ENCODE measurements around the gene MCHR1.
"Not testable (repeated sequence)": the region's sequence is repeated elsewhere in the genome, so short reads cannot be mapped to it uniquely, and the experiment has no call there.

MCHR1 gene

DNA sequence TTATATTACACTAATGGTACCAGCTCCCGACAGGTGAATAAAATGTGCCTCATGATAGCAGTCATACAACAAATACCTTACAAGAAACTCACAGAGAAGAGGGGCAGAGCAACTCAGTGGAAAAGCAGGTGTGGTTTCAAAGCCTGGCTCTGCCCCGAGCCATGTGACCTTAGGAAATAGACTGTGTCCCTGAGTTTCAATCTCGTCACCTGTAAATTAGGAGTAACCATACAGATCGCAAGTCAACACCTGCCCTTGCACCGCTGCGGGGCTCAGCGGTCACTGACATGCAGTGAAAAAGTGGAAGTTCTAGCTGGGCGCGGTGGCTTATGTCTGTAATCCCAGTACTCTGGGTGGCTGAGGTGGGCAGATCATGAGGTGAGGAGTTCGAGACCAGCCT, 30.9 kb upstream of the MCHR1 start:
- no peak for DNase-seq
- peaks cover 31% of the 10 kb centered on the region for H3K4me1 Mint-ChIP-seq (ENCODE audit: low read depth)
- H3K36me3 Mint-ChIP-seq (ENCODE audit: low read depth), result no peaks in the 10 kb centered on the region
- no peak overlapping the region for H3K4me3 Mint-ChIP-seq
- H3K27ac Mint-ChIP-seq, result no peak overlapping the region
- no peaks in the 10 kb centered on the region for H3K27me3 Mint-ChIP-seq
- no peaks in the 10 kb centered on the region for H3K9me3 Mint-ChIP-seq

DNA sequence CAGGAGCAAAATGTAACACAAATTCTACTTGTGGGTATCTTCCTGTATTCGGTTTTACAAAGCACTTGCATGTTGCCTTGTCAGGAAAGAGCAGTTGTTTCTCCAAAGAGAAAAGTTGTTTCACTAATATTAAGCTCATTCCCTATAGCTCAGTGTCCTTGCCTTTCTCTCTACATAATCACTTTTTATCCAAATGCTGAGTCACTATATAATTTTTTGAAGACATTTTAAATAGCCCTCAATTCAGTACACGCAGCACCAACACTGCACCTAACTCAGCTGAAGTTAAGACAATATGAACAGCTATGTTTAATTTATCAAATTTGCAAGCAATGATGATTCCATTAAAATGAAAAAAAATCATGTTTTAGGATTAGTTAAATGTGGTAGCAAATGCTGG, 28.2 kb upstream of the MCHR1 start:
- no peaks in the 10 kb centered on the region for H3K9me3 Mint-ChIP-seq
- peaks cover 28% of the 10 kb centered on the region for H3K4me1 Mint-ChIP-seq (ENCODE audit: low read depth)
- DNase-seq, result no peak
- peak overlapping the region; percentile 94 for H3K27ac Mint-ChIP-seq
- no peaks in the 10 kb centered on the region for H3K36me3 Mint-ChIP-seq (ENCODE audit: low read depth)
- H3K27me3 Mint-ChIP-seq, result no peaks in the 10 kb centered on the region
- H3K4me3 Mint-ChIP-seq, result no peak overlapping the region

DNA sequence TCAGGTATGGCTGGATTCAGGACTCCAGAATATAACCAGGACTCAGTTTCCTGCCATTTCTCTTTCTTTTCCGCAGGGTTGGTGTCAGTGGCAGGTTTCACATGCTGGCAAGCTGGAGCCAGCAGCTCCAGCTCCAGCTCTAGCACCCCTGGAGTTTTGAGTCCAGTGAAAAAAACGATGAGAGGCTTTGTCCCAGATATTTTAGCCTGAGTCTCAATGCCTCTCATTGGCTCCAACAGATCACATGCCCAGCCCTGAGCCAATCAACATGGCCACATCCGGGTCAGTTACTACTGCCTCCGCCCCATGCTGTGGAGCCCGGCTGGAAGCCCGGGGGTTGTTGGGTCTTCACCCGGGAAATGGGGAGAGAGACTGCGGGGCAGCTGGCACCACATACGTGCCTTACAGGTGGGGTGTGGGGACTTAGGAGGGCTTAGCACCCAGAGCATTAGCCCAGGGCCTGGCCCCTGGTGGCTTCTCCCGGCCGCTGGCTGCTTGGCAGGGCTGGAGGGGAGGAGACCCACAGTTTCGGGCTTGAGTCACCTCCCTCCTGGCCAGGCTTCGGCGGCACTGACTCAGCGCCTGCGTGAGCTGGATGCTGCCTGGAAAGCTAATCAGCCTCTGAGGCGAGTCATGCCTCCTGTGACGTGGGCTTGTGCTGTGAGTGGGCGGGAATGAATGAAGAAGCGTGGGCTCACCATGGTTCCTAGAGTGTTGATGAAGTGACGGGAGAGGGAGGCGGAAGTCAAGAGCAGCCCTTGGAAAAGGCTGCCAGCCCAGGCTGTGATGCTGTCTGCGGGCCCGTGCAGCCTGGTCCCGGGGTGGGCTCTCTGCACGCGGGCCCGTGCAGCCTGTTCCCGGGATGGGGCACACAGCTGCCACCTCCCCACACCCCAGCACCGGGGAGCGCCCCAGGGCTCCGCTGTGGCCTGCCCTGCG, 27.5 kb upstream of the MCHR1 start:
- peak overlapping the region; percentile 70 for H3K4me3 Mint-ChIP-seq
- no peaks in the 10 kb centered on the region for H3K27me3 Mint-ChIP-seq
- H3K27ac Mint-ChIP-seq, result peak overlapping the region; percentile 94
- H3K9me3 Mint-ChIP-seq, result no peaks in the 10 kb centered on the region
- H3K36me3 Mint-ChIP-seq (ENCODE audit: low read depth), result no peaks in the 10 kb centered on the region
- DNase-seq, result peak; percentile 86
- H3K4me1 Mint-ChIP-seq (ENCODE audit: low read depth), result peaks cover 24% of the 10 kb centered on the region

DNA sequence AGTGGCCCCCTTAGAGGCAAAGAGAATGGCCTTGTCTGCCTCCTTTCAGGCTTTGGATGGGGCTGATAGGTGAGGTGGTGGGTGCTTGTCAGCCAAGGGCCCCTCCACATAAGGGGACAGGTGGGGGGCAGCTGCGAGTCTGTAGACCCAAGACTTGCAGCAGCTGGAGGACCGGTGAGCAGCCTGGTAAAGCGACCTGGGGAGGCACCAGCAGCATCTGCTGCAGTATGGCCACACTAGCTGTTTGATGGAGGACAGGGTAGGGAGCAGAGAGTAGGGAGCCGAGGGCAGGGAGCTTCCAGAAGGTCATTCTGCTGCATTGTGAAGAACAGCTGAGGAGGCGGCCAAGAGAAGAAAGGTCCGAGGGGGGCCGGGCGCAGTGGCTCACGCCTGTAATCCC, 25.9 kb upstream of the MCHR1 start:
- DNase-seq, result no peak
- peaks cover 21% of the 10 kb centered on the region for H3K4me1 Mint-ChIP-seq (ENCODE audit: low read depth)
- no peaks in the 10 kb centered on the region for H3K9me3 Mint-ChIP-seq
- no peak overlapping the region for H3K4me3 Mint-ChIP-seq
- no peaks in the 10 kb centered on the region for H3K27me3 Mint-ChIP-seq
- H3K27ac Mint-ChIP-seq, result no peak overlapping the region
- no peaks in the 10 kb centered on the region for H3K36me3 Mint-ChIP-seq (ENCODE audit: low read depth)

DNA sequence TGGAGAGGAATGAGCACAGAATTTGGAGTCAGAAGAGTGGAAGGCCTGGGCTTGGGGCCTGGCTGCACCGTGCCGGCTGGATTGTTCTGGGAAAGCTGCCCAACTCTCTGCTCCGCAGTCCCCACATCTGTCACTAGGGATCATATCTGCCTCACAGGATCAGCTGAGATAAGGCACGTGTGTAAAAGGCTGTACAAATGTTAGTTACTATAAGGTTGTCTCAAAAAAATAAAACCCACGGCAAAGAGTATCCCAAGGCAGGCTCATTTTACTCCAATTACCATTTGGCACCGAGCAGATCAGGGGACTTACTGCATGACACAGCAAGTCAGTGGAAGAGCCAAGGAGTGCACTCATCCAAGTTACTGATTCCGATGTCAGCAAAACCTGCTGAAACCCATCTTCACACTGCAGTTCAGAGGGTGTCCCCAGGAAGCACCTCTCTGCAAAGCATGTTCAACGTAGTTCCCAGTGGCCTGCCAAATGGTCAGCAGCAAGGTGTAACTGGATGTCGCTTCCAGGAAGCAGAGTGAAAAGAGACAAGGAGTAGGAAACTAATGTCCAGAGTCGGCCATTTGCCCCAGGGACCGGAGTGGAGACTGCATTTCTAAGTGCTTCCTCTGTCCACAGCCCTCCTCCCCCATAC, 24.6 kb upstream of the MCHR1 start:
- H3K9me3 Mint-ChIP-seq, result no peaks in the 10 kb centered on the region
- H3K4me3 Mint-ChIP-seq, result no peak overlapping the region
- H3K4me1 Mint-ChIP-seq (ENCODE audit: low read depth), result peaks cover 21% of the 10 kb centered on the region
- no peak for DNase-seq
- H3K27me3 Mint-ChIP-seq, result no peaks in the 10 kb centered on the region
- H3K36me3 Mint-ChIP-seq (ENCODE audit: low read depth), result no peaks in the 10 kb centered on the region
- peak overlapping the region; percentile 11 for H3K27ac Mint-ChIP-seq

DNA sequence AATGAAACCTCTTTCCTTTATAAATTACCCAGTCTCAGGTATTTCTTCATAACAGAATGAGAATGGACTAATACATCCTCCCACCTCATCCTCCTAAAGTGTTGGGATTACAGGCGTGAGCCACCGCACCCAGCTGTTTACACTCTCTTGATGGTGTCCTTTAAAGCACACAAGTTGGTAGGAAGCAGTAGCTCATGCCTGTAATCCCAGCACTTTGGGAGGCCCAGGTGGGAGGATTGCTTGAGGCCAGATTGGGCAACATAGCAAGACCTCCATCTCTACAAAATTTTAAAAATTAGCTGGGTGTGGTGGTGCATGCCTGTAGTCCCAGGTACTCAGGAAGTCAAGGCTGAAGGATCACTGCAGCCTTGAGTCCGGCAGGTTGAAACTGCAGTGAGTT, 23.3 kb upstream of the MCHR1 start:
- not testable (repeated sequence) for DNase-seq; H3K9me3 Mint-ChIP-seq; H3K27ac Mint-ChIP-seq; H3K4me3 Mint-ChIP-seq; H3K36me3 Mint-ChIP-seq (ENCODE audit: low read depth); H3K27me3 Mint-ChIP-seq
- H3K4me1 Mint-ChIP-seq (ENCODE audit: low read depth), result peaks cover 19% of the 10 kb centered on the region

DNA sequence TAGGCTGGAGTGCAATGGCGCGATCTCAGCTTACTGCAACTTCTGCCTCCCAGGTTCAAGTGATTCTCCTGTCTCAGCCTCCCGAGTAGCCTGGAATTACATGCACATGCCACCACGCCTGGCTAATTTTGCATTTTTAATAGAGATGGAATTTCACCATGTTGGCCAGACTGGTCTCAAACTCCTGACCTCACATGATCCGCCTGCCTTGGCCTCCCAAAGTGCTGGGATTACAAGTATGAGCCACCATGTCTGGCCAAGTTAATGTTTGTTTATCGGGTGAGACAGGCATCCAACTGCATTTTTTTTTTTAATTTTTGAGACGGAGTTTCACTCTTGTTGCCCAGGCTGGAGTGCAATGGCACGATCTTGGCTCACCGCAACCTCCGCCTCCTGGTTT, 22.6 kb upstream of the MCHR1 start:
- H3K36me3 Mint-ChIP-seq (ENCODE audit: low read depth); H3K4me3 Mint-ChIP-seq; DNase-seq; H3K27ac Mint-ChIP-seq; H3K9me3 Mint-ChIP-seq; H3K27me3 Mint-ChIP-seq: not testable (repeated sequence)
- H3K4me1 Mint-ChIP-seq (ENCODE audit: low read depth), result peaks cover 12% of the 10 kb centered on the region

DNA sequence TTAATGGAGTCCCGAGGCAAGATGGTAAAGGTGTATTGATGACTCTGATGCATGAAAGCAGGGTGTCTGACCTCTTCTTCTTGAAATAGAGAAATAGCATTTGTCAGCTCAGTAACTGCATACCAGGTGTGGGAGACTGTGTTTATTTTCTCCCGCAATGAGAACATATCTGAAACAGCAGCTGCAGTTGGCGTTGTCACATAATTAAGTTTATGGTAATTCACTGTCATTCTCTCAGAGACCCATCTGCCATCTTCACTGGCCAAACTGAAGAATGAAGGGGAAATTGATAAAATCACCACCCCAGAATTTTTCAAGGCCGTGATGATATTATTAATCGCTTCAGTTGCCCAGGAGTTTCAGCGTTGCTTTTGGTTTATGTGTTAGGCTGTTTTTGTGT, 20.1 kb upstream of the MCHR1 start:
- DNase-seq, result no peak
- H3K4me3 Mint-ChIP-seq, result no peak overlapping the region
- no peaks in the 10 kb centered on the region for H3K4me1 Mint-ChIP-seq (ENCODE audit: low read depth)
- H3K36me3 Mint-ChIP-seq (ENCODE audit: low read depth), result no peaks in the 10 kb centered on the region
- no peaks in the 10 kb centered on the region for H3K27me3 Mint-ChIP-seq
- no peak overlapping the region for H3K27ac Mint-ChIP-seq
- no peaks in the 10 kb centered on the region for H3K9me3 Mint-ChIP-seq

DNA sequence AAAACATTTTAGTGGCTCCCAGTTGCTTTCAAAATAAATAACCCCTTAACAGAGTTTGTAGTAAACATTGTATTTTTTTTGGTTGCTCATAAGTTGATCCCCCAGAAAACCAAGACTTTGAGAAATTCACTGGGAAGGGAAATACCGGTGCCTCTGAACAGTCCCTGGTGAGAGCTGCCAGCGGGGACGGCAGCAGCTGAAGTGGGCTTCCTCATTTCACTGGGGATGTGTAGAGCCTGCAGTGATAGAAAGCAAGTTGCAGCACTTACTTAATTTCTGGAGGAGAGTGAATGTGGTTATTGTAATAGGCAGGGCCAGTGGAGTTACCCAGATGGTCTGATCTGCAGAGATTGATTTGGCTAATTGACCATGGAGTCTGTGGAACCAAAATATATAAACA, 18.6 kb upstream of the MCHR1 start:
- no peak for DNase-seq
- no peaks in the 10 kb centered on the region for H3K4me1 Mint-ChIP-seq (ENCODE audit: low read depth)
- H3K9me3 Mint-ChIP-seq, result no peaks in the 10 kb centered on the region
- H3K4me3 Mint-ChIP-seq, result no peak overlapping the region
- H3K36me3 Mint-ChIP-seq (ENCODE audit: low read depth), result no peaks in the 10 kb centered on the region
- no peak overlapping the region for H3K27ac Mint-ChIP-seq
- no peaks in the 10 kb centered on the region for H3K27me3 Mint-ChIP-seq

DNA sequence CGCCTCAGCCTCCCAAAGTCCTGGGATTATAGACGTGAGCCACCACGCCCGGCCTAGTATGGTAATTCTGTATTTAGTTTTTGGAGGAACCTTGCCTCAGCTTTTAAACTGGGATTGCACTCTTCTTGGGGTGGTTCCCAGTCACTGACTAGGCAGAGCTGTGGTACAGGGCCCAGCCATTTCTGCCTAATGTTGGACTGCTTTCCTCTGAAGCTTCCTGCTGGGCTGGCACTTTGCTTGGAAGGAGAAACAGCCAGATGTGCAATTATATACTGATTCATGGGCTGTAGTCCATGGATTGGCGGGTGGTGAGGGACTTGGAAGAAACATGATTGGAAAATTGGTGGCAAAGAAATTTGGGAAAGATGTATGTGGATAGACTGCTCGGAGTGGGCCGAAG, 17.6 kb upstream of the MCHR1 start:
- H3K4me1 Mint-ChIP-seq (ENCODE audit: low read depth), result no peaks in the 10 kb centered on the region
- no peak for DNase-seq
- H3K9me3 Mint-ChIP-seq, result no peaks in the 10 kb centered on the region
- no peaks in the 10 kb centered on the region for H3K36me3 Mint-ChIP-seq (ENCODE audit: low read depth)
- no peaks in the 10 kb centered on the region for H3K27me3 Mint-ChIP-seq
- H3K27ac Mint-ChIP-seq, result no peak overlapping the region
- H3K4me3 Mint-ChIP-seq, result no peak overlapping the region

DNA sequence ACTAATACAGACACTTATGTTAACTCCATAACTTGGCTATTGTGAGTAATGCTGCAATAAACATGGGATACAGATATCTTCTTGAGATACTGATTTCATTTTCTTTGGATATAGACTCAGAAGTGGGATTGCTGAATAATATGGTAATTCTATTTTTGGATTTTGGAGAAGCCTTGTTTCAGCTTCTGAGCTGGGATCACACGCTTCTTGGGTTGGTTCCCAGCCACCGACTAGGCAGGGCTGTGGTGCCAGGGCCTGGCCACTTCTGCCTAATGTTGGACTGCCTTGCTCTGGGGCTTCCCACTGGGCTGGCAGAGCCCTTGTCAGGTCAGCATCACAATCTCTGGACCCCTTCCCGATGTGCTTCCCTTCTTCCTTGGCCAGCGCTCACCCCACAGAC, 14.0 kb upstream of the MCHR1 start:
- Mint-ChIP-seq H3K27me3 (no peaks in the 10 kb centered on the region), H3K9me3 (no peaks in the 10 kb centered on the region), H3K4me3 (no peak overlapping the region), H3K27ac (no peak overlapping the region), H3K4me1 (ENCODE audit: low read depth) (peaks cover 21% of the 10 kb centered on the region), H3K36me3 (ENCODE audit: low read depth) (no peaks in the 10 kb centered on the region)
- DNase-seq, result no peak

DNA sequence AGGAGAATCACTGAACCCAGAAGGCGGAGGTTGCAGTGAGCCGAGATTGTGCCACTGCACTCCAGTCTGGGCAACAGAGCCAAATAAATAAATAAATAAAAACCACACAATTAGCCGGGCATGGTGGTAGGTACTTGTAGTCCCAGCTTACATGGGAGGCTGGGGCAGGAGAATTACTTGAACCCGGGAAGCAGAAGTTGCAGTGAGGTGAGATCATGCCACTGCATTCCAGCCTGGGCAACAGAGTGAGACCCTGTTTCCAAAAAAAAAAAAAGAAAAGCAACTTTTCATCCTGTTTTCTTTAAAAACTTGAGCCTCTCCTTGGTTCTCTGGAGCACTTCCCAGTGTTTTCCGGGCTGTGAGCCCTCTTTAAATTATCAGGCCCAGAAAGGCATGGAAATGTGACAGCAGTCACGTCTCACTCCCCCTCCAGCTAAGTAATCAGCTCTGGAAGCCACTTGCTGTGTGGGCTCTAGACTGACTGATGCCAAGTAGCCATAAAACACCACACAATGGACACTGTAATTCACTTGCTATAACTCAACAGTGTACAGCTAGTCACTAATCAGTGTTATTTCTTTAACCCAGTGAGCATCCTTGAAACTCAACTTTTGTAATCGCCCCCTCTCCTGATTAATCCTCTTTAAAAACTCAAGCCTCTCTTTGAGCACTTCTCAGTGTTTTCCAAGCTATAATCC, 13.0 kb upstream of the MCHR1 start:
- Mint-ChIP-seq H3K27ac (no peak overlapping the region), H3K4me3 (no peak overlapping the region), H3K27me3 (no peaks in the 10 kb centered on the region), H3K36me3 (ENCODE audit: low read depth) (no peaks in the 10 kb centered on the region), H3K9me3 (no peaks in the 10 kb centered on the region), H3K4me1 (ENCODE audit: low read depth) (peaks cover 21% of the 10 kb centered on the region)
- DNase-seq, result no peak

DNA sequence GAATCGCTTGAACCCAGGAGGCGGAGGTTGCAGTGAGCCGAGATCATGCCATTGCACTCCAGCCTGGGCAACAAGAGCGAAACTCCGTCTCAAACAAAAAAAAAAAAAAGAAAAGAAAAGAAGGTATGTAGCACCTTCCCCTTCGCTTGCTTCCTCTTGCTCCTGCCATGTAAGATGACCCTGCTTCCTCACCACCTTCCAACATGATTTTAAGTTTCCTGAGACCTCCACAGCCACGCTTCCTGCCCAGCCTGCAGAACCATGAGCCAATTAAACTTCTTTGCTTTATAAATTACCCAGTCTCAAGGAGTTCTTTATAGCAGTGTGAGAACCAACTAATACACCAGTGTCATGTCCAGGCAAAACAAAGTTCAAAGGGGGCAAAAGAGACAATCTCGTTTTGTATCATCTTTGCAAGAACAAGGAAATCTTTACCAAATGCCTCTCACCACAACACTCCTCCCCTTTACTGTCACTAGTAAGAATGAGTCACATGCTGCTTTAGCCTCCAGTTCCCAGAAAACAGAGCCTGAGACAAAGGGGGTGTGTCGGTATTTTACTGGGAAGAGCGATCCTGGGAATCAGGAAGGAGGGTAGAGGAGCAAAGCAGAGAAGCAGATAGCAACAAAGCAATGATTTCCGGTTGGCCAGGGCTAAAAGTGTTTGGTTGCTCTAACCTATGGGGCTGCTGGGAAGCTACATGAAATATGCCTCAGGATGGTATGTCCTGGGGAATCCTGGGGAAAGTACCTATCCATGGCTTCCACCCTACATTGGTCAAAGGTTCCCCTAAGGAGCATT, 10.5 kb upstream of the MCHR1 start:
- DNase-seq, result no peak
- Mint-ChIP-seq H3K27me3 (no peaks in the 10 kb centered on the region), H3K4me3 (peak overlapping the region; percentile 41), H3K36me3 (ENCODE audit: low read depth) (no peaks in the 10 kb centered on the region), H3K4me1 (ENCODE audit: low read depth) (peaks cover 21% of the 10 kb centered on the region), H3K9me3 (no peaks in the 10 kb centered on the region), H3K27ac (peak overlapping the region; percentile 92)

DNA sequence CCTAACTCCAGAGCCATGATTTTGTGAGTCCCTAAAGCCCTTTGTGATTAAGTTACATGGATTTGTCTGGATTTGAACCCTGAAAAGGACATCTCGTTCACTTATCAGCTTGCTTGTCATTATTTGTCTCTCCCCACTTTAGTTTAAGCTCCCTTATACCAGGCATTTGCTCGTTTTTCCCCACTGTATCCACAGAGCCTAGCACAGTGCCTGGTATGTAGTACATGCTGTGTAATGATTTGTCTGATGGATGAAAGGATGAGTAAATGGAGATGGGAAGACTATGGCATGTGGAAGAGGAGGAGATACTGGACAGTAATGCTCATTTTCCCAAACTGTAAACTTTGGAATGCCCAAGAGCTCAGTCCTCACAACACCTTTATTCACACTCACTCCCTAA, 9.2 kb upstream of the MCHR1 start:
- Mint-ChIP-seq H3K9me3 (no peaks in the 10 kb centered on the region), H3K27ac (peak overlapping the region; percentile 92), H3K36me3 (ENCODE audit: low read depth) (no peaks in the 10 kb centered on the region), H3K4me3 (no peak overlapping the region), H3K4me1 (ENCODE audit: low read depth) (peaks cover 21% of the 10 kb centered on the region), H3K27me3 (no peaks in the 10 kb centered on the region)
- no peak for DNase-seq
